ENCODE data around the gene TPSB2.

- TF ChIP-seq CTCF (IDR thresholded peaks at IDR 0.05): no peak
- TF ChIP-seq POLR2A (IDR thresholded peaks at IDR 0.05): no peak
These were observed 48.5 kb upstream of the TPSB2 start for GRCh38 chr16:1278477-1278876.

All from right lobe of liver (tissue), 4 donors.